Thoracic aorta (tissue), 2 donors: ENCODE data around the gene SMDT1. TPM values are rescaled to one million over a fixed set of nuclear protein-coding genes. Genes with fewer than 3 reads are reported as not detected.
"Not testable (repeated sequence)": the region's sequence is repeated elsewhere in the genome, so short reads cannot be mapped to it uniquely, and the experiment has no call there.

Source experiments
- ATAC-seq: fragments of 150-250 bp; one replicate; pipeline ENCODE4 v1.8.0; 2017; ENCODE audit warnings: low read depth; ENCODE audit not compliant: insufficient number of reproducible peaks, low FRiP score
- DNase-seq: peaks from one replicate; pipeline ENCODE4 v3.0.0-alpha.2; 2020; ENCODE audit warnings: low spot score
- H3K27ac ChIP-seq, 2 donors: fragments of 200-600 bp; sonication (generic); 1 replicate in 1 of 2; 2 replicates in 1 of 2; pipeline ENCODE4 v1.5.1; 2016; ENCODE audit warnings: mild to moderate bottlenecking in 2 of 2, moderate library complexity in 2 of 2
- H3K27me3 ChIP-seq: fragments of 200-600 bp; sonication (generic); replicated peaks from 2 replicates; pipeline ENCODE4 v1.6.0; 2016; ENCODE audit warnings: mild to moderate bottlenecking; ENCODE audit not compliant: insufficient read depth
- H3K36me3 ChIP-seq: fragments of 200-600 bp; sonication (generic); one replicate; pipeline ENCODE4 v1.5.1; 2016
- H3K4me1 ChIP-seq, 2 donors: fragments of 200-600 bp; sonication (generic); 1 replicate in 1 of 2; 2 replicates in 1 of 2; pipeline versions ENCODE4 v1.5.1 to v1.6.0; 2016; ENCODE audit warnings: low read depth in 2 of 2, mild to moderate bottlenecking in 1 of 2; ENCODE audit not compliant: control insufficient read depth in 1 of 2
- H3K4me3 ChIP-seq: fragments of 200-600 bp; sonication (generic); 2 replicates; pipeline ENCODE4 v1.5.1; 2016; ENCODE audit warnings: mild to moderate bottlenecking
- H3K9me3 ChIP-seq: fragments of 200-600 bp; sonication (generic); 2 replicates; pipeline ENCODE4 v1.5.1; 2016
- CTCF ChIP-seq: fragments of 200-600 bp; sonication (generic); IDR thresholded peaks from one replicate; pipeline ENCODE4 v1.5.1; 2019; ENCODE audit warnings: antibody characterized with exemption
- total RNA-seq, 2 donors: library from RNA; depleted of rRNA; stranded (reverse); fragments of >200 nt; gene quantifications; one replicate each; pipeline versions ENCODE4 v1.1.0 to v1.2.3, GENCODE V29; 2016

Gene SMDT1
- total RNA-seq, 2 donors from 2014 or later = 6.1 to 17.1 TPM

GRCh38 chr22:42108848-42109247, 29.3 kb downstream of the SMDT1 start:
- Histone ChIP-seq H3K9me3 (peaks cover 10% of the 10 kb centered on the region), H3K27ac (no peak overlapping the region), H3K4me1 (no peaks in the 10 kb centered on the region), H3K27me3 (no peaks in the 10 kb centered on the region), H3K36me3 (no peaks in the 10 kb centered on the region), H3K4me3 (no peak overlapping the region)
- ATAC-seq = no peak
- no peak for DNase-seq
- no peak for TF ChIP-seq CTCF

- TF ChIP-seq CTCF = no peak
- H3K4me3 ChIP-seq = no peak overlapping the region
- H3K4me1 ChIP-seq = no peaks in the 10 kb centered on the region
- ATAC-seq (no peak), DNase-seq (no peak)
- H3K27ac ChIP-seq = no peak overlapping the region
- H3K9me3 ChIP-seq = peaks cover 11% of the 10 kb centered on the region
- H3K27me3 ChIP-seq = no peaks in the 10 kb centered on the region
- H3K36me3 ChIP-seq = no peaks in the 10 kb centered on the region
These were observed 32.3 kb downstream of the SMDT1 start for GRCh38 chr22:42111798-42112197.

- not testable (repeated sequence) for H3K4me1 ChIP-seq, DNase-seq, ATAC-seq, H3K27ac ChIP-seq, H3K36me3 ChIP-seq, H3K27me3 ChIP-seq, H3K4me3 ChIP-seq
- peaks cover 11% of the 10 kb centered on the region for H3K9me3 ChIP-seq
These were observed 33.3 kb downstream of the SMDT1 start for GRCh38 chr22:42112793-42113192.

- H3K27ac ChIP-seq = no peak overlapping the region
- H3K9me3 ChIP-seq = peaks cover 11% of the 10 kb centered on the region
- H3K36me3 ChIP-seq = no peaks in the 10 kb centered on the region
- DNase-seq = no peak
- H3K4me1 ChIP-seq = no peaks in the 10 kb centered on the region
- TF ChIP-seq CTCF = no peak
- no peak overlapping the region for H3K4me3 ChIP-seq
- no peak for ATAC-seq
- no peaks in the 10 kb centered on the region for H3K27me3 ChIP-seq
These were observed 35.2 kb downstream of the SMDT1 start for GRCh38 chr22:42114721-42115120.

GRCh38 chr22:42115420-42115830, 35.9 kb downstream of the SMDT1 start:
- not testable (repeated sequence) for DNase-seq, H3K36me3 ChIP-seq, H3K27ac ChIP-seq, ATAC-seq, H3K27me3 ChIP-seq, H3K4me1 ChIP-seq, H3K4me3 ChIP-seq
- H3K9me3 ChIP-seq = peaks cover 11% of the 10 kb centered on the region

GRCh38 chr22:42116848-42117424, 37.4 kb downstream of the SMDT1 start:
- H3K4me3 ChIP-seq = no peak overlapping the region
- H3K36me3 ChIP-seq = no peaks in the 10 kb centered on the region
- TF ChIP-seq CTCF = no peak
- ATAC-seq (no peak), DNase-seq (no peak)
- no peak overlapping the region for H3K27ac ChIP-seq
- H3K27me3 ChIP-seq = no peaks in the 10 kb centered on the region
- no peaks in the 10 kb centered on the region for H3K4me1 ChIP-seq
- peaks cover 11% of the 10 kb centered on the region for H3K9me3 ChIP-seq

- ATAC-seq, H3K4me1 ChIP-seq, DNase-seq, H3K9me3 ChIP-seq, H3K4me3 ChIP-seq, H3K27me3 ChIP-seq, H3K36me3 ChIP-seq, H3K27ac ChIP-seq: not testable (repeated sequence)
These were observed 40.9 kb downstream of the SMDT1 start for GRCh38 chr22:42120231-42121021.

- not testable (repeated sequence) for ATAC-seq, H3K4me1 ChIP-seq, H3K36me3 ChIP-seq, H3K27me3 ChIP-seq, H3K4me3 ChIP-seq, H3K9me3 ChIP-seq, H3K27ac ChIP-seq, DNase-seq
These were observed 44.0 kb downstream of the SMDT1 start for GRCh38 chr22:42123529-42123928.
